Neural progenitor cell (in vitro differentiated cells): Measurements from ENCODE around the gene CBLC. TPM values are rescaled to one million over a fixed set of nuclear protein-coding genes. Genes with fewer than 3 reads are reported as not detected.
"Not testable (repeated sequence)": the region's sequence is repeated elsewhere in the genome, so short reads cannot be mapped to it uniquely, and the experiment has no call there.

Experiments used
- DNase-seq: peaks from one replicate; pipeline ENCODE4 v3.0.0-alpha.2; 2016; ENCODE audit warnings: low spot score
- H2AFZ ChIP-seq: fragments of 200-600 bp; sonication (generic); replicated peaks from 2 replicates; pipeline ENCODE4 v1.6.1; 2016; ENCODE audit warnings: antibody characterized with exemption
- H3F3A ChIP-seq: fragments of 200-600 bp; sonication (generic); 2 replicates; pipeline ENCODE4 v1.6.1; 2016; ENCODE audit warnings: antibody characterized with exemption, low read depth
- H3K27ac ChIP-seq: fragments of 200-600 bp; sonication (generic); 2 replicates; pipeline ENCODE4 v1.5.1; 2016; ENCODE audit warnings: mild to moderate bottlenecking
- H3K27me3 ChIP-seq: fragments of 200-600 bp; sonication (generic); 2 replicates; pipeline ENCODE4 v1.6.1; 2016; ENCODE audit warnings: mild to moderate bottlenecking, moderate library complexity
- H3K36me3 ChIP-seq: fragments of 200-600 bp; sonication (generic); 2 replicates; pipeline ENCODE4 v1.5.1; 2016
- H3K4me1 ChIP-seq: fragments of 200-600 bp; sonication (generic); 2 replicates; pipeline ENCODE4 v1.6.1; 2016; ENCODE audit warnings: mixed run types
- H3K4me2 ChIP-seq: fragments of 200-600 bp; sonication (generic); 2 replicates; pipeline ENCODE4 v1.6.1; 2016
- H3K4me3 ChIP-seq: fragments of 200-600 bp; sonication (generic); 2 replicates; pipeline ENCODE4 v1.5.1; 2016
- H3K79me2 ChIP-seq: fragments of 200-600 bp; sonication (generic); 2 replicates; pipeline ENCODE4 v1.6.1; 2016; ENCODE audit warnings: low read depth
- H3K9ac ChIP-seq: fragments of 200-600 bp; sonication (generic); 2 replicates; pipeline ENCODE4 v1.6.1; 2016
- H3K9me3 ChIP-seq: fragments of 200-600 bp; sonication (generic); 2 replicates; pipeline ENCODE4 v1.5.1; 2016; ENCODE audit warnings: low read depth
- H4K20me1 ChIP-seq: fragments of 200-600 bp; sonication (generic); 2 replicates; pipeline ENCODE4 v1.6.1; 2016; ENCODE audit warnings: low read depth
- H3K27ac Mint-ChIP-seq: 3 replicates; pipeline ENCODE4 v1.8.0; 2021; ENCODE audit warnings: mixed read lengths
- H3K27me3 Mint-ChIP-seq: 2 replicates; pipeline ENCODE4 v1.8.0; 2022; ENCODE audit warnings: low read depth, mild to moderate bottlenecking, inconsistent platforms, moderate library complexity, mixed read lengths; ENCODE audit not compliant: insufficient read depth
- H3K36me3 Mint-ChIP-seq: 3 replicates; pipeline ENCODE4 v1.8.0; 2021; ENCODE audit warnings: mixed read lengths
- H3K4me1 Mint-ChIP-seq: 3 replicates; pipeline ENCODE4 v1.8.0; 2021; ENCODE audit warnings: mixed read lengths
- H3K4me3 Mint-ChIP-seq: 3 replicates; pipeline ENCODE4 v1.8.0; 2021; ENCODE audit warnings: mild to moderate bottlenecking, moderate library complexity, mixed read lengths
- H3K9me3 Mint-ChIP-seq: 3 replicates; pipeline ENCODE4 v1.8.0; 2020; ENCODE audit warnings: mixed read lengths
- CTCF ChIP-seq: fragments of 200-600 bp; sonication (generic); IDR thresholded peaks from 2 replicates; pipeline ENCODE4 v1.5.1; 2017; ENCODE audit warnings: antibody characterized with exemption, mild to moderate bottlenecking
- EZH2 ChIP-seq: fragments of 200-600 bp; sonication (generic); IDR thresholded peaks from 2 replicates; pipeline ENCODE4 v1.6.1; 2017; ENCODE audit warnings: antibody characterized with exemption, mild to moderate bottlenecking, moderate library complexity
- EZH2phosphoT487 ChIP-seq: fragments of 200-600 bp; sonication (generic); IDR thresholded peaks from 2 replicates; pipeline ENCODE4 v1.6.1; 2017; ENCODE audit warnings: antibody characterized with exemption
- total RNA-seq: library from RNA; depleted of rRNA; stranded (reverse); fragments of >200 nt; gene quantifications from 2 replicates; pipeline ENCODE4 v1.2.3, GENCODE V29; 2015; ENCODE audit warnings: low replicate concordance

The CBLC gene
- total RNA-seq, 1 donor from 2014 or later, result 1.5 TPM

DNA sequence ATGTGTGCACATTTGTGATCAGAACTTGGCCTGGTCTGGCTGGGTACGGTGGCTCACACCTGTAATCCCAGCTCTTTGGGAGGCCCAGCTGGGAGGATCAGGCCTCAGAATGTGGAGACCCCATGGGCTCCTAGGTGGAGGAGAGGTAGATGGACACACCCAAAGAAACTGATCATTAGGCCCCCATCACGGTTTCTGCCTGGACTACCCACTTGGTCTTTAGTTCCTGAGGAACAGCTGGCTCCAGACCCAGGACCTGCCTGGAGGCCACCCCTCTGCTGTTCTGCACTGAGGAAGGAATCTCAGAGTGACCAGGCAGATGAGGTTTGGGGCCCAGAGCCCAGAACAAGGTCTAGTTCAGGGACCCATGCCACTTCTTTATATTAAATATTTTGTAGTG, 1.5 kb downstream of the CBLC start:
- H3K27me3 Mint-ChIP-seq, result peaks cover 5% of the 10 kb centered on the region
- Histone ChIP-seq H3K9me3 (no peaks in the 10 kb centered on the region), H3K27me3 (peaks cover 15% of the 10 kb centered on the region), H3K4me3 (no peak overlapping the region), H3K4me2 (no peak overlapping the region), H3K9ac (no peak overlapping the region), H3K36me3 (no peaks in the 10 kb centered on the region), H2AFZ (no peak overlapping the region), H3K4me1 (no peaks in the 10 kb centered on the region), H3K79me2 (no peaks in the 10 kb centered on the region), H3F3A (peaks cover 7% of the 10 kb centered on the region), H3K27ac (no peak overlapping the region), H4K20me1 (no peaks in the 10 kb centered on the region)
- peaks cover under 1% of the 10 kb centered on the region for H3K4me1 Mint-ChIP-seq
- H3K36me3 Mint-ChIP-seq, result no peaks in the 10 kb centered on the region
- DNase-seq, result no peak
- no peaks in the 10 kb centered on the region for H3K9me3 Mint-ChIP-seq
- TF ChIP-seq CTCF, result no peak
- no peak for TF ChIP-seq EZH2phosphoT487
- TF ChIP-seq EZH2, result no peak
- H3K27ac Mint-ChIP-seq, result no peak overlapping the region
- H3K4me3 Mint-ChIP-seq, result no peak overlapping the region

DNA sequence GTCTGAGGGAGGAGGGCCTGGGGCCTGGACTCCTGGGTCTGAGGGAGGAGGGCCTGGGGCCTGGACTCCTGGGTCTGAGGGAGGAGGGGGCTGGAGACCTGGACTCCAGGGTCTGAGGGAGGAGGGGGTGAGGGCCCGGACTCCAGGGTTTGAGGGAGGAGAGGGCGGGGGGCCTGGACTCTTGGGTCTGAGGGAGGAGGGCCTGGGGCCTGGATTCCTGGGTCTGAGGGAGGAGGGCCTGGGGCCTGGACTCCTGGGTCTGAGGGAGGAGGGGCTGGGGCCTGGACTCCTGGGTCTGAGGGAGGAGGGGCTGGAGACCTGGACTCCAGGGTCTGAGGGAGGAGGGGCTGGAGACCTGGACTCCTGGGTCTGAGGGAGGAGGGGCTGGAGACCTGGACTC, 4.0 kb downstream of the CBLC start:
- not testable (repeated sequence) for H3K9me3 ChIP-seq, DNase-seq, H3K9me3 Mint-ChIP-seq, H3K4me2 ChIP-seq, H2AFZ ChIP-seq, H3K27ac Mint-ChIP-seq, H3K79me2 ChIP-seq, H3K27me3 Mint-ChIP-seq, H3F3A ChIP-seq, H3K4me1 Mint-ChIP-seq, H4K20me1 ChIP-seq, H3K4me3 Mint-ChIP-seq, H3K9ac ChIP-seq, H3K36me3 ChIP-seq, H3K4me1 ChIP-seq, H3K36me3 Mint-ChIP-seq, H3K27ac ChIP-seq, H3K4me3 ChIP-seq
- peaks cover 14% of the 10 kb centered on the region for H3K27me3 ChIP-seq

GRCh38 chr19:44782729-44783128, 5.0 kb downstream of the CBLC start:
- TF ChIP-seq EZH2phosphoT487 (no peak), EZH2 (no peak), CTCF (no peak)
- no peak overlapping the region for H3K27ac Mint-ChIP-seq
- no peak overlapping the region for H3K4me2 ChIP-seq
- H3K9me3 ChIP-seq, result no peaks in the 10 kb centered on the region
- no peaks in the 10 kb centered on the region for H3K9me3 Mint-ChIP-seq
- H3K4me3 Mint-ChIP-seq, result peak overlapping the region; percentile 3
- peaks cover 6% of the 10 kb centered on the region for H3K4me1 Mint-ChIP-seq
- H3K79me2 ChIP-seq, result no peaks in the 10 kb centered on the region
- no peak overlapping the region for H3K9ac ChIP-seq
- no peaks in the 10 kb centered on the region for H3K36me3 Mint-ChIP-seq
- H2AFZ ChIP-seq, result no peak overlapping the region
- H3K36me3 ChIP-seq, result no peaks in the 10 kb centered on the region
- H3K4me1 ChIP-seq, result no peaks in the 10 kb centered on the region
- peaks cover 4% of the 10 kb centered on the region for H3K27me3 ChIP-seq
- no peak overlapping the region for H3K4me3 ChIP-seq
- no peaks in the 10 kb centered on the region for H4K20me1 ChIP-seq
- no peaks in the 10 kb centered on the region for H3K27me3 Mint-ChIP-seq
- H3K27ac ChIP-seq, result no peak overlapping the region
- H3F3A ChIP-seq, result peaks cover 7% of the 10 kb centered on the region
- no peak for DNase-seq

DNA sequence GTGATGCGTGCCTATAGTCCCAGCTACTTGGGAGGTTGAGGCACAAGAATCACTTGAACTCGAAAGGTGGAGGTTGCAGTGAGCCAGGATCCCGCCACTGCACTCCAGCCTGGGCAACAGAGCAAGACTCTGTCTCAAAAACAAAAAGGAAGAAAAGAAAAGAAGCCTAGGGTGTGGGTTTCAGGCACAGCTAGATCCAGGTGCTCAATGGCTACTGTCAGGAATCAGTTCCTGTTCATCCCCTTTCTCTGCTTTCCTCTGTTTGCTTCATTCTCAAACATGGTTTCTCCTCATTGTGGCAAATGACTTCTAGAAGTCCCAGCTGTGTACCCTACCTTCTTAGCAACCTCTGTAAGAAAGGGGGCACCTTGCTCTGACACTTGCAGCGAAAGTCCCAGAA, 5.9 kb downstream of the CBLC start:
- Histone ChIP-seq H3K36me3 (no peaks in the 10 kb centered on the region), H3K4me2 (no peak overlapping the region), H3K4me1 (no peaks in the 10 kb centered on the region), H3K9ac (no peak overlapping the region), H3F3A (peaks cover 4% of the 10 kb centered on the region), H2AFZ (no peak overlapping the region), H3K27me3 (no peaks in the 10 kb centered on the region), H4K20me1 (no peaks in the 10 kb centered on the region), H3K4me3 (no peak overlapping the region), H3K9me3 (no peaks in the 10 kb centered on the region), H3K79me2 (no peaks in the 10 kb centered on the region), H3K27ac (no peak overlapping the region)
- TF ChIP-seq EZH2 (no peak), CTCF (no peak), EZH2phosphoT487 (no peak)
- H3K4me1 Mint-ChIP-seq, result peaks cover 6% of the 10 kb centered on the region
- peak overlapping the region; percentile 58 for H3K4me3 Mint-ChIP-seq
- no peak for DNase-seq
- H3K9me3 Mint-ChIP-seq, result no peaks in the 10 kb centered on the region
- H3K36me3 Mint-ChIP-seq, result no peaks in the 10 kb centered on the region
- H3K27me3 Mint-ChIP-seq, result no peaks in the 10 kb centered on the region
- H3K27ac Mint-ChIP-seq, result peak overlapping the region; percentile 53
